Retina (tissue), 1 donor: Measurements from ENCODE around the gene MRPL23.
"Not testable (repeated sequence)": the region's sequence is repeated elsewhere in the genome, so short reads cannot be mapped to it uniquely, and the experiment has no call there.

ENCODE experiments used
- DNase-seq: peaks from one replicate; pipeline ENCODE4 v3.0.0-alpha.2; 2016

The MRPL23 gene

GRCh38 chr11:1934335-1935155, 12.6 kb upstream of the MRPL23 start:
- DNase-seq: no peak

DNA sequence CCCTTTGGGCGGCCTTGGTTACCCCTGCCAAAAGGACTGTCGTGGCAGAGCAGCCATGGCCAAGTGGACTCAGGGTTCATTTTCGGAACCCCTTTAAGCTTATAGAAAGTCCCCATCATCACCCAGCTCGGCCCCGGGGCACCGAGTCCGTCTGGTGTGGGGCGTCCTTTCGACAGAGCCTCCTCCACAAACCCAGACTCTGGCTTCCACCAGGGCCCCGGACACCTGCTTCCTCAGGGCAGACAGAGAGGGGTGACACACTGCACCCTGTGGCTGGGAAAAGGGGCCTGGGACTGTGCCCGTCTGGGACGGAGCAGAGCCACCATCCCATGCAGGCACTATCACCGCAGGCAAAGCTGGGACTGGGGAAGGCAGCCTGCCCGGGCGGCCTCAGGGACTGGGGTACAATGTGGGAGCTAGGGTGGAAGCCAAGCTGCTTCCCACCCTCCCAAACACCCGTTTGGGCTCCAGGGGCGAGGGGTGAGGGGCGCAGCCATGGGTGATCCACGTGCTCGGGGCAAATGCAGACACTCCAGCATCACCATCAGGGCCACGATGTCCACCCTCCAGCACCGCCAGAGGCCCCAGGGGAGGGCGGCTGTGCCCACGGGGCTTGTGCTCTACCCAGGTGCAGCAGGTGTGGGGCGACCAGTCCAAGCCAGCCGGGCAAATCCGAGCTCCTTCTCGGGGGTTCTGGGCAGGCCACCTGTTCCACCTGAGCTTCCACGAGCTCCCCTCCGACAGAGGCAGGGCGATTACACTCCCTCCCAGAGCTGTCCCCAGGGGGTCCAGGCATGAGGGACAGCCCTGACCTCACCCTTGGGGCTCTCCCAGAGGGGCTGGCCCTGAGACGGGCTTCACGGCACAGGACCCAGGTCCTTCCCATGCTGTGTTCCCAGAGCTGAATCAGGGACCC, 11.7 kb upstream of the MRPL23 start:
- DNase-seq: no peak

- DNase-seq: no peak
Observed at GRCh38 chr11:1936072-1936780, 10.9 kb upstream of the MRPL23 start.

- no peak for DNase-seq
Observed at GRCh38 chr11:1936781-1937615, 10.1 kb upstream of the MRPL23 start.

GRCh38 chr11:1937616-1938342, 9.4 kb upstream of the MRPL23 start:
- DNase-seq: no peak

GRCh38 chr11:1938343-1939005, 8.7 kb upstream of the MRPL23 start:
- no peak for DNase-seq

DNA sequence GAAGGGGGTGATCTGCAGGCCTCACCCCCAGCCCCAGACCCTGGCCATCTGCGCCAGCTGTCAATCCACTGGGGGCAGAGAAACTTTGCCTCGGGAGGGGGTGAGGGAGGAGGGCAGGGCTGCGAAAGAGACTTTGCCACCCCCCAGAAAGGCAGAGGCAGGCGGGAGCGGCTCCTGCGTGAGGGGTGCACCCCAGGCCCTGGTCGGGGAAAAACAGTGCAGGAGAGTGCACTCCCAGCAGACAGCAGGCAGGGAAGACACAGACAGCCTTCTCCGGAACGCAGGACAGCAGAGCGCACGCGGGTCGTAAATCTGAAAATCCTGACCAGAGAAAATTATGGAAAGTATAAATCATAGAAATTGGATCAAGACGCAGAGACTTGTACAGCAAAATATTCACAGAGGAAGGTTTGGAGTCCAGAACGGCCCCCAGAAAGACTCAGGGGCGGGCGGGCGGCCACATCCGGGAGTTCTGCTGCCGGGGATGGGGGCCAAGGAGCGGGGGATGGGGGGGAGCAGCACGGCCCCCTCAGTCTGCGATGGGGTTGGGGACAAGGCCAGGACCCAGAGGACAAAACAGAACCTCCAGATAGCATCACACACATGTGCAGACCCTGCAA, 8.0 kb upstream of the MRPL23 start:
- no peak for DNase-seq

DNA sequence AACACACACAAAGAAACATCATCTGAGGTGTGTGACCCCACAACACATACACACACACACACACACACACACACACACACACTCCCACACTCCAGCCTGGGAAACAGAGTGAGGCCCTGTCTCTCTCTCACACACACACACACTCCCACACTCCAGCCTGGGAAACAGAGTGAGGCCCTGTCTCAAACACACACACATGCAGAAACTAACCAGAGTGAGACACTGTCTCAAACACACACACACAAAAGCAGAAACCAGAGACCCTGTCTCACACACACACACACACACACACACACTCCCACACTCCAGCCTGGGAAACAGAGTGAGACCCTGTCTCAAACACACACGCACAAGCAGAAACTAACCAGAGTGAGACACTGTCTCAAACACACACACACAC, 7.3 kb upstream of the MRPL23 start:
- DNase-seq: not testable (repeated sequence)

- no peak for DNase-seq
Observed at GRCh38 chr11:1942558-1943260, 4.4 kb upstream of the MRPL23 start.

- no peak for DNase-seq
Observed at GRCh38 chr11:1943576-1943975, 3.6 kb upstream of the MRPL23 start.

DNA sequence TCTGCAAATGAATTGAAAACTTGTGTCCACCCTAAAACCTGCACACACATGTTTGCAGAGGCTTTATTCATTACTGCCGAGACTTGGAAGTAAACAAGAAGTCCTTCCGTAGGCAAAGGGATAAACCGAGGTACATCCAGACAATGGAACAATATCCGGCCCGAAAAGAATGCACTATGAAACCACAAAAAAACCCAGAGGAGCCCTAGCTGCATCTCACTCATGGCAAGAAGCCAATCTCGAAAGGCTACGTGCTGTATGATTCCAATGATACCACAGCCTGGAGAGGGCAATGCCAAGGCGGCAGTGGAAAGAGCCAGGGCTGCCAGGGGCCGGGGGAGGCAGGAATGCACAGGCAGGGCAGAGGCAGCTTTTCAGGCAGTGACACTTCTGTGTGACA, 3.2 kb upstream of the MRPL23 start:
- DNase-seq: no peak

GRCh38 chr11:1947592-1948237, 583 bp downstream of the MRPL23 start:
- DNase-seq: no peak

GRCh38 chr11:1948389-1948788, 1.3 kb downstream of the MRPL23 start:
- DNase-seq: no peak

DNA sequence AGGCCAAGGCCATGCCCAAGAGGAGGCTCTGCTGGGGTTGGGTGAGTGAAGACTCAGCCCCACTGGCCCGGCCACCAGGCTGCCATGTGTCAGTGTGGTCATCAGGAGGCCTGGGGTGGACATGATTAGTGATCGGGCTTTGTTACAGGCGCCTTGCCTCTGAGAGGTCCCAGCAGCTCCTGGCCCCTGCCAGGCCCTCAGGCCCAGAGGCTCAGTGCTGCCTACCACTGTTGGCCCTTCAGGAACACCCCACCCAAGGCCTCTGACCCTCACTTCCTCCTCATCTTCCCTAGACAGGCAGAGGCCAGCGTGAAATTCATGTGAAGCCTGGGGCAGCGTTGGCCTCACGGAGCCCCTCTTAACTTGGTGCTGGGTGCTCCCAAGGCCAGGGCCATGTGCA, 2.2 kb downstream of the MRPL23 start:
- no peak for DNase-seq

DNA sequence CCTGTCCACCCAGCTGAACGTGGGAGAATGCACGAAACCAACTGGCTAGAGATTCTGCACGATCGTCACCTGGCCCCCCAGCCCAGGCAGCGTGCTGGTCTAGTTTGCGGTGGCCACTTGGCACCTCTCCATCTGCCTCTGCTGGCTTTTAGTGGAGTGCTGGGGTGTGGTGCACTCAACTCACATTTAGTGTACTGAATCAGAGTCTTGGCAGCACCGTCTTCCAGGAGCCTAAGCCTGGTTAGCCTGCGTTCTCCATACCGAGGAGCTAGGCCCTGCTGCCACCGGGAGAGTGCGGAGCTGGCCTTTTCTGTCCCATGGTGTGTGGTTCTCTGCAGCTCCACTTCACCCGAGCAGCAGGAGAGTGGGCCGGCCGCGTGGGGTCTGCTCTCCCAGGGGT, 2.8 kb downstream of the MRPL23 start:
- DNase-seq: no peak

DNA sequence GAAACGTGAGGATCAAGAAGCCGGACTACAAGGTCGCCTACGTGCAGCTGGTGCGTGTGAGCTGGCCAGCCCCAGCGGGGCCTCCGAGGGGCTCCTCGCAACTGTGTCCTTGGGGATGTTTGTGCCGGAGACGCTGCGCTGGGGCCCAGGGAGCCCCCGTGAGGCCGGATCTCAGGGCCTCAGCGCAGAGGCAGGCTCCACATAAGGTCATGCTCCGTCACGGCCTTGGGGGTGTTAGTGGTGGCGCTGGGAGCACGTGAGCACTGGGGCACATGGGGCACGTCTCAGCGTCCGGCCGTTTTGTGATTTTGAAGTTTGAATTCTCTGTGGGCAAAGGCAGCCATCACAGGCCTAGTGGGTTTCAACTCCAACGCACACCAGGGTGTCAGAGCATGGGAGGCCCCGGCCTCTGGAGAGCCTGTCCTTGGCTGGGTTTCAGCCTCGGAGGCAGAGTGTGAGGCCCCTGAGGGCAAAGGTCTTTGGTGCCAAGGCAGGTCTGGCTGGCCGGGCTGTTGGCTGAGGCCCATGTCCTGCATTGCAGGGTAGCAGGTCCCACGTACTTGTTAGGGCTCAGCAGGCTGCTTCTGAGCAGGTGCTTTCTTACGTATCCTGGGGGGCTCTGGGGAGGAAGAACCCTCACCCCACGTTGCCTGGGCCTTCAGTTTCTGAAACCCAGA, 5.8 kb downstream of the MRPL23 start:
- DNase-seq: no peak

GRCh38 chr11:1953489-1954266, 6.5 kb downstream of the MRPL23 start:
- DNase-seq: no peak

DNA sequence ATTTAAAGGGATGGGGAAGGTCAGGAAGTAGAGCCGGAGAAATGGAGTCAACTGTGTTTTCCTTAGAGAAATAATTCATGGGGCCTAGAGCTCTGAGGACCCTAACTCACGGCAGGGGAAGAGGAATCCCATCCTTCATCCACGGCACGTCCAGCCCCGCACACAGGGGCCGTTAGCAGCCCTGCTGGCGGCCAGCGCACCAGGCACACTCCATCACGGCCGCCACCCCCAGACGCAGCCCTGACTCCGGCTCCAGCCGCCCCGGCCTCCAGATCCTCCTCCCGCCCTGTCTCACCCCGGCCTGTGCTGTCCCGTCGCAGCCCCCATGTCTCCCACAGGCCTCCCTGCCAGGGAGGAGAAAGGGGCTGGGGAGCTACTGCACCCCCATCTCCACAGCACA, 11.2 kb downstream of the MRPL23 start:
- DNase-seq: no peak
